ENCODE data around the gene CGB3. TPM values are rescaled to one million over a fixed set of nuclear protein-coding genes. Genes with fewer than 3 reads are reported as not detected.
"Not testable (repeated sequence)": the region's sequence is repeated elsewhere in the genome, so short reads cannot be mapped to it uniquely, and the experiment has no call there.

The CGB3 gene
- total RNA-seq, 2 experiments from 2014 or later = not detected

DNA sequence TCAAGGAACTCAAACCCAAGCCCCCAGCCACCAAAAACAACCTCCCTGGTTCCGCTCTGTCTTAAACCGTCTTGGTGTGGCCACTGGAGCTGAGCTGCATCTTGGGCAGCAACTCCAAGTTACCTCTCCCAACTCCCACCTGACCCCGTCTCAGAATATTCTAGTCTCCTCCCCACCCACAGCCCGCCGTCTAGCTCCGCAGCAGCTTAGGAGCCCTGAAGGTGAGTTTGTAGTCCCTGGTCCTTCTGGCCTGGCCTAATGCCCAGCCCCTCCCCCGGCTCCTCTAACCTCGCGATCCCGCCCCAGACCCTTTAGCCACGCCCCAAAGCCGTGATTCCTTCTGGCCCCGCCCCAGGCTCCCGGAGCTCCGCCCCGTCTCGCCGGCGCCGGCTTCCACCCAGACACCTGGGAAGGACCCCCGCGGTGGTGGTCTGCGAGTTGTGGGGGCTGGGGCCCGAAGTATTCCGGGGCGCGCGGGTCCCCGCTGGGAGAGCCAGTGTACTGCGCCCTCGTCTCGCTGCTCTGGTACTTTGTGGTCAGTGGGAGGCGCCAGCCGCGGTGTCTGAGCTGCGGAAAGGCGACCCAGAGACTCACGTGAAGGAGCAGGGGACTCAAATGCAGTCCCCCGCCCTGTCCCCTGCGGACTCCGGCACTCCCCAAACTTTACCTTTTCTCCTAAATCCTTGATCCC, 4.7 kb downstream of the CGB3 start:
- Histone ChIP-seq H3K4me1 (ENCODE audit: insufficient read depth, low read length, poor library complexity, severe bottlenecking) (peaks cover 43% of the 10 kb centered on the region), H3K4me2 (ENCODE audit: low read length) (peak overlapping the region; percentile 27; the same call in 1 of the 2 replicates), H3K9me3 (ENCODE audit: low read length) (no peaks in the 10 kb centered on the region), H2AFZ (ENCODE audit: low read length) (no peak overlapping the region), H3K36me3 (ENCODE audit: insufficient read depth, low read length) (peaks cover 21% of the 10 kb centered on the region), H3K79me2 (ENCODE audit: insufficient read depth, low read depth, low read length) (no peaks in the 10 kb centered on the region), H3K4me3 (ENCODE audit: low read depth, low read length, poor library complexity, severe bottlenecking) (no peak overlapping the region), H3K27ac (ENCODE audit: low read depth, low read length, poor library complexity, severe bottlenecking) (no peak overlapping the region), H4K20me1 (ENCODE audit: insufficient read depth, low read length) (no peaks in the 10 kb centered on the region), H3K9me2 (ENCODE audit: insufficient read depth, low read length) (no peaks in the 10 kb centered on the region)
- ChIA-PET POLR2A (interaction anchor here (1.1 kb wide), 1 partner anchor 53 kb away, joined by 3 read pairs; no protein-coding TSS in a partner anchor), CTCF (ENCODE audit: unreplicated experiment) (interaction anchor here (0.6 kb wide), 1 partner anchor 282 kb away, joined by 3 read pairs; no protein-coding TSS in a partner anchor)
- DNase-seq (ENCODE audit: low spot score) = peak; percentile 56
- TF ChIP-seq CTCF (conservative IDR thresholded peaks at IDR 0.05; ENCODE audit: low read length) = peak; percentile 37
- no peak for TF ChIP-seq EZH2phosphoT487 (IDR thresholded peaks at IDR 0.05; ENCODE audit: borderline replicate concordance, low read depth, low read length)
- intact Hi-C loops (cut with micrococcal nuclease; ENCODE audit: unreplicated experiment) = no loop called here
- no TSS peak for BruUV-seq (replicated peaks)

DNA sequence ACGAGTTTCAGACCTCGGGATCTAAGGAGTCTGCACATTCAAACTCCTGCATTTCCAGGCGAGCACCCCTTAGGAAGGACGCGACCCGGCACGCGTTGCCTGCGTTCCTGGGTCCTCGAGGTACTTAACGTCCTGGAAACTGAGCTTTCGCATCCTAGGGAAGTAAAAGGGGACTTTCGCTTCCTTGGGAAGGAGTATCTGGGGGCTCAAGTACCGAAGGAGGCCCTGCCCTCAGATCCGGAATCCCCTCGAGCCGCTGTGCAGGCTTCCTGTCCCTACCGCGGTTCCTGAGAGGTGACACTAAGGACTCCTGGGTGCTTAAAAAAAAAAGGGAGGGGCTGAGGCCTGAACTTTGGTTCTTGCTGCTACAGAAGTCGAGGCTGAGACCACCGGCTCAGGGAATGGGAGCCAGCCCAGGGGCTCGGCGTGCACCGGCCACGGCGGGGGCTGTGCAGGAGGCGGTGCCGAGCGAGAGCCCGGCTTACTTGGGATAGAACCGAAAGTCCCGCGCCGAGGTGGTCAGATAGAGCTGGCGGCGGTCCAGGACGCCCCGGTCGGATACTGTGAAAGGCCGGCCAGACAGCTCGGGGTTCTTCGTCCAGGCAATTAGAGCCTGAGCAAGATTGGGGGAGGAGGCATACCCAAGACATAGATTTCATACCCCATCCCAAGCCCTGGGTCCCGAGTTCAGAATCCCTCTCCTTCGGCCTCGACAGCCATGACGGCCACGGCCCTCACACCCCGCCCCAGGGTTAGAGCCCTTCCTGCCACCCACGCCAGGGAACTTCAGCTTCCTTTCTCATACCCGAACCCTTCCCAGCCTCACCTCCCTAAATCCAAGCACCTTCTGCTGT, 5.5 kb downstream of the CGB3 start:
- intact Hi-C loops (cut with micrococcal nuclease; ENCODE audit: unreplicated experiment); H3K9me3 ChIP-seq (ENCODE audit: low read length); DNase-seq (ENCODE audit: low spot score); POLR2A ChIA-PET; BruUV-seq (replicated peaks); H2AFZ ChIP-seq (ENCODE audit: low read length); CTCF ChIA-PET (ENCODE audit: unreplicated experiment); H3K9me2 ChIP-seq (ENCODE audit: insufficient read depth, low read length); H3K27ac ChIP-seq (ENCODE audit: low read depth, low read length, poor library complexity, severe bottlenecking); H4K20me1 ChIP-seq (ENCODE audit: insufficient read depth, low read length); H3K79me2 ChIP-seq (ENCODE audit: insufficient read depth, low read depth, low read length): not testable (repeated sequence)
- Histone ChIP-seq H3K4me1 (ENCODE audit: insufficient read depth, low read length, poor library complexity, severe bottlenecking) (peaks cover 43% of the 10 kb centered on the region), H3K4me2 (ENCODE audit: low read length) (peak overlapping the region; percentile 74; the same call in 1 of the 2 replicates), H3K36me3 (ENCODE audit: insufficient read depth, low read length) (peaks cover 28% of the 10 kb centered on the region), H3K4me3 (ENCODE audit: low read depth, low read length, poor library complexity, severe bottlenecking) (peak overlapping the region; percentile 45)

- Histone ChIP-seq H4K20me1 (ENCODE audit: insufficient read depth, low read length) (no peaks in the 10 kb centered on the region), H3K27ac (ENCODE audit: low read depth, low read length, poor library complexity, severe bottlenecking) (no peak overlapping the region), H3K4me1 (ENCODE audit: insufficient read depth, low read length, poor library complexity, severe bottlenecking) (peaks cover 43% of the 10 kb centered on the region), H3K9me3 (ENCODE audit: low read length) (no peaks in the 10 kb centered on the region), H3K79me2 (ENCODE audit: insufficient read depth, low read depth, low read length) (no peaks in the 10 kb centered on the region), H2AFZ (ENCODE audit: low read length) (no peak overlapping the region), H3K9me2 (ENCODE audit: insufficient read depth, low read length) (no peaks in the 10 kb centered on the region), H3K36me3 (ENCODE audit: insufficient read depth, low read length) (peaks cover 34% of the 10 kb centered on the region), H3K4me2 (ENCODE audit: low read length) (peak overlapping the region; percentile 74), H3K4me3 (ENCODE audit: low read depth, low read length, poor library complexity, severe bottlenecking) (peak overlapping the region; percentile 45)
- intact Hi-C loops (cut with micrococcal nuclease; ENCODE audit: unreplicated experiment) = no loop called here
- CTCF ChIA-PET (ENCODE audit: unreplicated experiment) = no interaction called here
- peak; percentile 73 for DNase-seq (ENCODE audit: low spot score)
- POLR2A ChIA-PET = interaction anchor here (0.6 kb wide), 1 partner anchor 273 kb away, joined by 3 read pairs; no protein-coding TSS in a partner anchor
- BruUV-seq (replicated peaks) = no TSS peak
- TF ChIP-seq EZH2phosphoT487 (IDR thresholded peaks at IDR 0.05; ENCODE audit: borderline replicate concordance, low read depth, low read length) = no peak
- TF ChIP-seq CTCF (conservative IDR thresholded peaks at IDR 0.05; ENCODE audit: low read length) = peak; percentile 72
Observed at GRCh38 chr19:49017666-49018351, 6.3 kb downstream of the CGB3 start.
